HG03354 (cell line): Measurements from ENCODE around the gene BPIFB2.

Source experiments
- ATAC-seq: cut with Tn5 transposase; IDR thresholded peaks from one replicate; pipeline ENCODE4 v1.9.1; 2021; ENCODE audit warnings: mild to moderate bottlenecking; ENCODE audit not compliant: unreplicated experiment, poor library complexity, severe bottlenecking

BPIFB2 gene

GRCh38 chr20:32983459-32984112 is 23.9 kb upstream of the BPIFB2 start:
- no peak for ATAC-seq

- ATAC-seq = no peak
Observed at GRCh38 chr20:32984196-32984595, 23.3 kb upstream of the BPIFB2 start.

GRCh38 chr20:32984631-32985354 is 22.7 kb upstream of the BPIFB2 start:
- no peak for ATAC-seq

GRCh38 chr20:32985596-32985995 is 21.9 kb upstream of the BPIFB2 start:
- ATAC-seq = no peak

GRCh38 chr20:32986331-32986966 is 21.1 kb upstream of the BPIFB2 start:
- no peak for ATAC-seq

GRCh38 chr20:32987044-32987825 is 20.3 kb upstream of the BPIFB2 start:
- no peak for ATAC-seq

- no peak for ATAC-seq
Observed at GRCh38 chr20:32988008-32988407, 19.5 kb upstream of the BPIFB2 start.

GRCh38 chr20:32989507-32990283 is 17.8 kb upstream of the BPIFB2 start:
- ATAC-seq = no peak

- no peak for ATAC-seq
Observed at GRCh38 chr20:32990426-32990825, 17.1 kb upstream of the BPIFB2 start.

- ATAC-seq = no peak
Observed at GRCh38 chr20:32991383-32991782, 16.1 kb upstream of the BPIFB2 start.

- no peak for ATAC-seq
Observed at GRCh38 chr20:32991792-32992641, 15.5 kb upstream of the BPIFB2 start.

- ATAC-seq = no peak
Observed at GRCh38 chr20:32993496-32994050, 13.9 kb upstream of the BPIFB2 start.

GRCh38 chr20:32995802-32996201 is 11.7 kb upstream of the BPIFB2 start:
- no peak for ATAC-seq

GRCh38 chr20:32997431-32997830 is 10.1 kb upstream of the BPIFB2 start:
- no peak for ATAC-seq

- ATAC-seq = no peak
Observed at GRCh38 chr20:32999603-33000250, 7.8 kb upstream of the BPIFB2 start.

GRCh38 chr20:33000802-33001466 is 6.6 kb upstream of the BPIFB2 start:
- no peak for ATAC-seq

- no peak for ATAC-seq
Observed at GRCh38 chr20:33002087-33002808, 5.3 kb upstream of the BPIFB2 start.
